K562 (cell line): ENCODE measurements around the gene SLC33A1. TPM values are rescaled to one million over a fixed set of nuclear protein-coding genes. Genes with fewer than 3 reads are reported as not detected.
"Not testable (repeated sequence)": the region's sequence is repeated elsewhere in the genome, so short reads cannot be mapped to it uniquely, and the experiment has no call there.

Experiments used
- ATAC-seq: fragments of 200-7000 bp; cut with Tn5 transposase; 3 replicates; pipeline ENCODE4 v1.9.1; 2020; ENCODE audit warnings: moderate library complexity
- BruUV-seq: library from RNA; stranded (reverse); fragments of 400-500 nt; replicated peaks from 2 replicates; lab custom pipeline; 2021; lab: Mats Ljungman, UMichigan
- CTCF ChIA-PET: fragments of 300-600 bp; formaldehyde crosslinking; extraction: SDS; loops from one replicate; lab custom pipeline; 2021; ENCODE audit warnings: low intra/inter-chr PET ratio; lab: Yijun Ruan, JAX
- POLR2A ChIA-PET: fragments of 300-600, 350-650 bp; sonication (Branson Sonifier 250); formaldehyde crosslinking; extraction: SDS; loops from one replicate; lab custom pipeline; 2021; ENCODE audit warnings: antibody characterized with exemption, inconsistent platforms; lab: Yijun Ruan, JAX
- DNase-seq, 4 experiments: peaks; one replicate each; pipeline versions ENCODE4 v3.0.0 to v3.0.0-alpha.2; 2011 to 2018; ENCODE audit warnings: low spot score in 3 of 4, mixed read lengths in 3 of 4; ENCODE audit errors: extremely low read depth in 1 of 4
- FAIRE-seq: peaks from 2 replicates; lab custom pipeline; 2011; peaks lifted over from hg19 to GRCh38; lab: Jason Lieb, UNC
- H2AFZ ChIP-seq: 2 replicates; pipeline ENCODE4 v1.6.0; 2011; ENCODE audit warnings: low read depth, low read length, control low read depth, inconsistent platforms
- H3K27ac ChIP-seq: fragments of 200-600 bp; 3 replicates; pipeline ENCODE4 v1.8.0; 2011; ENCODE audit warnings: low read depth, mild to moderate bottlenecking, control low read depth, inconsistent platforms, low read length, moderate library complexity, mixed read lengths; ENCODE audit errors: extremely low read depth
- H3K27me3 ChIP-seq, 2 experiments: fragments of 300-600 bp in 1 of 2; 2 replicates in 1 of 2; 3 replicates in 1 of 2; pipeline versions ENCODE4 v1.6.0 to v1.8.0; 2011; ENCODE audit warnings: inconsistent platforms in 2 of 2, low read length in 2 of 2, mild to moderate bottlenecking in 1 of 2, mixed read lengths in 1 of 2, moderate library complexity in 1 of 2; ENCODE audit not compliant: control insufficient read depth in 2 of 2, insufficient read depth in 2 of 2
- H3K36me3 ChIP-seq: fragments of 300-600 bp; 3 replicates; pipeline ENCODE4 v1.8.0; 2011; ENCODE audit warnings: mild to moderate bottlenecking, low read length, inconsistent platforms; ENCODE audit not compliant: control insufficient read depth, insufficient read depth
- H3K4me1 ChIP-seq, 2 experiments: fragments of 200-600 bp in 1 of 2; replicated peaks in 1 of 2; 2 replicates in 1 of 2; 3 replicates in 1 of 2; pipeline versions ENCODE4 v1.5.1 to v1.8.0; 2011; ENCODE audit warnings: inconsistent platforms in 2 of 2, low read length in 2 of 2, mild to moderate bottlenecking in 1 of 2, mixed read lengths in 1 of 2, moderate library complexity in 1 of 2; ENCODE audit not compliant: control insufficient read depth in 2 of 2, insufficient read depth in 2 of 2
- H3K4me2 ChIP-seq: 2 replicates; pipeline ENCODE4 v1.6.1; 2011; ENCODE audit warnings: low read length, control low read depth, inconsistent platforms, mixed read lengths; ENCODE audit not compliant: insufficient read depth
- H3K4me3 ChIP-seq: fragments of 200-600 bp; sonication (generic), shearing (Covaris generic); 2 replicates; pipeline ENCODE4 v1.5.1; 2016; ENCODE audit warnings: control low read depth, inconsistent platforms
- H3K79me2 ChIP-seq: fragments of 200-600 bp; 3 replicates; pipeline ENCODE4 v1.8.0; 2011; ENCODE audit warnings: low read length, inconsistent platforms; ENCODE audit not compliant: control insufficient read depth, insufficient read depth
- H3K9ac ChIP-seq, 2 experiments: 2 replicates each; pipeline versions ENCODE4 v1.6.0 to v1.6.1; 2011; ENCODE audit warnings: low read depth in 2 of 2, low read length in 2 of 2, control low read depth in 1 of 2, inconsistent platforms in 1 of 2, mild to moderate bottlenecking in 1 of 2, mixed read lengths in 1 of 2; ENCODE audit not compliant: insufficient read depth in 1 of 2
- H3K9me1 ChIP-seq: one replicate; pipeline ENCODE4 v1.6.0; 2011; ENCODE audit warnings: inconsistent platforms, mild to moderate bottlenecking, low read length, moderate library complexity; ENCODE audit not compliant: control insufficient read depth, insufficient read depth
- H3K9me3 ChIP-seq: replicated peaks from 2 replicates; pipeline ENCODE4 v1.5.1; 2011; ENCODE audit warnings: low read depth, low read length, inconsistent platforms; ENCODE audit not compliant: control insufficient read depth, insufficient read depth
- H4K20me1 ChIP-seq: replicated peaks from 2 replicates; pipeline ENCODE4 v1.6.1; 2011; ENCODE audit warnings: low read length, inconsistent platforms, mixed read lengths; ENCODE audit not compliant: control insufficient read depth, insufficient read depth
- BCOR ChIP-seq: fragments of 450-650 bp; IDR thresholded peaks from 2 replicates; pipeline ENCODE4 v1.6.1; 2016
- CBX1 ChIP-seq: sonication (generic); IDR thresholded peaks from 2 replicates; pipeline ENCODE4 v1.6.1; 2016; ENCODE audit warnings: antibody characterized with exemption, low read depth, mild to moderate bottlenecking
- POLR2A ChIP-seq: fragments of 450-650 bp; conservative IDR thresholded peaks from 2 replicates; pipeline ENCODE4 v1.6.1; 2016
- RBM25 ChIP-seq: fragments of 200-400 bp; formaldehyde crosslinking; IDR thresholded peaks from 2 replicates; pipeline ENCODE4 v1.6.1; 2018; ENCODE audit warnings: low read length, low read depth, moderate library complexity; ENCODE audit not compliant: severe bottlenecking
- SUPT5H ChIP-seq: fragments of 450-650 bp; IDR thresholded peaks from 2 replicates; pipeline ENCODE4 v1.6.1; 2016
- ZNF121 ChIP-seq: sonication (generic); formaldehyde crosslinking; conservative IDR thresholded peaks from 2 replicates; pipeline ENCODE4 v1.8.0; 2022; ENCODE audit warnings: missing genetic modification reagents
- WGBS: fragments of 100-300 bp; shearing (Covaris generic); methylation state at CpG from one replicate; pipeline ENCODE4 v1.1.6; 2016; ENCODE audit warnings: low coverage, mixed read lengths; ENCODE audit not compliant: insufficient coverage; ENCODE audit errors: missing lambda C conversion rate; 5-methylcytosine and 5-hydroxymethylcytosine counted together
- in situ Hi-C: fragments of 300-500 bp; cut with MboI; formaldehyde crosslinking; loops from 4 replicates; pipeline ENCODE4 v1.15.0; 2018; ENCODE audit warnings: inconsistent platforms, mixed read lengths
- intact Hi-C: fragments of 100-400 bp; cut with micrococcal nuclease; formaldehyde crosslinking; loops from 2 replicates; pipeline ENCODE4 v1.14.2; 2022
- polyA plus RNA-seq, 8 experiments: library from polyadenylated mRNA; depleted of rRNA in 4 of 8; stranded (reverse) in 5 of 8; unstranded in 3 of 8; fragments of >200 nt; fragmentation: Nextera tagmentation in 2 of 8; fragmentation: Illumina TruSeq in 1 of 8; extraction: Ambion mirVana in 2 of 8; extraction: Trizol in 1 of 8; gene quantifications; 2 replicates each; pipeline versions ENCODE4 v1.2.1 to v1.2.3, GENCODE V29; 2011 to 2014; ENCODE audit warnings: inconsistent platforms in 1 of 8, missing spikeins in 1 of 8
- total RNA-seq, 7 experiments: library from RNA; depleted of rRNA in 6 of 7; stranded (reverse); fragments of >200 nt in 6 of 7; fragmentation: Illumina TruSeq in 2 of 7; extraction: Trizol in 2 of 7; gene quantifications; 2 replicates each; pipeline versions ENCODE4 v1.2.1 to v1.2.3, GENCODE V29; 2011 to 2021; ENCODE audit warnings: low replicate concordance in 1 of 7

SLC33A1 gene
- total and polyA plus RNA-seq, 9 of the 15 experiments (the other 6 are each of a cell fraction or from before 2014, with no cell fraction given), result 6.2 to 26.8 (median 19.6) TPM

DNA sequence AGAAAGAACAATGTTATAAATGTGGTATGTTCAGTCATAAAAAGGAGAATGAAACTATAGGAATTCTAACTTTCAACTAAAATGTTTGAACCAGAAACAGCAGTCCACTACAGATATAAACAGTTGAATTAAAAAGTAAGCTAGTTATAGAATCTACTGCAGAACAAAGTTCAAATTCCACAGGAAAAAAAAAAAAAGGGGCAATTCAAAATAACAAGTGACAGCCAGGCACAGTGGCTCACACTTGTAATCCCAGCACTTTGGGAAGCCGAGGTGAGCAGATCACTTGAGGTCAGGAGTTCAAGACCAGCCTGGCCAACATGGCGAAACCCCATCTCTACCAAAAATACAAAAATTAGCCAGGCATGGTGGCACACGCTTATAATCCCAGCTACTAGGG lies 4.8 kb downstream of the SLC33A1 start:
- ATAC-seq, CTCF ChIA-PET, H3K4me2 ChIP-seq, DNase-seq, H3K9me3 ChIP-seq, intact Hi-C loops, in situ Hi-C loops, H3K4me3 ChIP-seq, H4K20me1 ChIP-seq, FAIRE-seq, H3K9me1 ChIP-seq, H2AFZ ChIP-seq, H3K27me3 ChIP-seq, BruUV-seq, H3K9ac ChIP-seq, H3K27ac ChIP-seq: not testable (repeated sequence)
- peaks cover 11 to 13% of the 10 kb centered on the region in 2 experiments; a peak in 4 of 5 replicates for H3K4me1 ChIP-seq
- POLR2A ChIA-PET, result interaction anchor here (1.5 kb wide), 1 partner anchor 43 kb away, joined by 3 read pairs; the partner anchor contains the start of gene C3orf33
- WGBS, result 64% methylated on average over 3 of the region's 3 CpGs
- peaks cover 30% of the 10 kb centered on the region; the same call in 1 of the 3 replicates for H3K36me3 ChIP-seq
- H3K79me2 ChIP-seq, result peaks cover 92% of the 10 kb centered on the region
- 0 out of 2 replicates have a peak, but pooled peaks have one; percentile 0 for TF ChIP-seq POLR2A

DNA sequence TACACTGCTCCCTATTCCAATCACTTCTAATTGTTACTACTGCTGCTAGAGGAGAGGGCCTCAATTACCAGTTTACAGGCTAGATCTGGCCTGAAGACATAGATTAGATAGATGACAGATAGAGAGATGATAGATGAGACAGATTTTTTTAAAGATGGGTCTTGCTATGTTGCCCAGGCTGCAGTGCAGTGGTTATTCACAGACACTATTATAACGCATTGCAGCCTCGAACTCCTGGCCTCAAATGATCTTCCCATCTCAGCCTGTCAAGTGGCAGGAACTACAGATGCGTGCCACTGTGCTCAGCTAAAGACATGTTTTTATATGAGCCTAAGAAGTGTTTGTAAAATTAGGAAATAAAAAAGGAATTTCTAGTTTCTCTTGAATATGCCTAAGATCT lies 6.2 kb downstream of the SLC33A1 start:
- no peak overlapping the region for H3K27ac ChIP-seq
- no peaks in the 10 kb centered on the region for H3K9me3 ChIP-seq
- H3K9ac ChIP-seq, result no peak overlapping the region
- H3K4me3 ChIP-seq, result no peak overlapping the region
- ChIA-PET CTCF (no interaction called here), POLR2A (no interaction called here)
- peaks cover 91% of the 10 kb centered on the region for H3K79me2 ChIP-seq
- no peak for TF ChIP-seq SUPT5H
- TF ChIP-seq RBM25, result peak; percentile 38
- TF ChIP-seq ZNF121 (CRISPR knock-in tag), result peak; percentile 87
- 0 out of 2 replicates have a peak, but pooled peaks have one; percentile 34 for TF ChIP-seq BCOR
- no peak for TF ChIP-seq CBX1
- H3K9me1 ChIP-seq, result no peaks in the 10 kb centered on the region
- in situ Hi-C loops (no loop called here), intact Hi-C loops (no loop called here)
- peaks cover 3% of the 10 kb centered on the region for H4K20me1 ChIP-seq
- FAIRE-seq (no peak), DNase-seq (no peak), ATAC-seq (no peak)
- H3K36me3 ChIP-seq, result peaks cover 30% of the 10 kb centered on the region; the same call in 1 of the 3 replicates
- no TSS peak for BruUV-seq
- no peaks in the 10 kb centered on the region for H3K27me3 ChIP-seq
- 90% methylated on average over 3 of the region's 3 CpGs for WGBS
- 0 out of 2 replicates have a peak overlapping the region, but pooled peaks have one; percentile 2 for H3K4me2 ChIP-seq
- H2AFZ ChIP-seq, result no peak overlapping the region
- H3K4me1 ChIP-seq, result peaks cover 8 to 11% of the 10 kb centered on the region in 2 experiments; a peak in 3 of 5 replicates
